ENCODE measurements around the gene GATA3. TPM values are rescaled to one million over a fixed set of nuclear protein-coding genes. Genes with fewer than 3 reads are reported as not detected.

The GATA3 gene
- total RNA-seq, 1 donor: not detected

DNA sequence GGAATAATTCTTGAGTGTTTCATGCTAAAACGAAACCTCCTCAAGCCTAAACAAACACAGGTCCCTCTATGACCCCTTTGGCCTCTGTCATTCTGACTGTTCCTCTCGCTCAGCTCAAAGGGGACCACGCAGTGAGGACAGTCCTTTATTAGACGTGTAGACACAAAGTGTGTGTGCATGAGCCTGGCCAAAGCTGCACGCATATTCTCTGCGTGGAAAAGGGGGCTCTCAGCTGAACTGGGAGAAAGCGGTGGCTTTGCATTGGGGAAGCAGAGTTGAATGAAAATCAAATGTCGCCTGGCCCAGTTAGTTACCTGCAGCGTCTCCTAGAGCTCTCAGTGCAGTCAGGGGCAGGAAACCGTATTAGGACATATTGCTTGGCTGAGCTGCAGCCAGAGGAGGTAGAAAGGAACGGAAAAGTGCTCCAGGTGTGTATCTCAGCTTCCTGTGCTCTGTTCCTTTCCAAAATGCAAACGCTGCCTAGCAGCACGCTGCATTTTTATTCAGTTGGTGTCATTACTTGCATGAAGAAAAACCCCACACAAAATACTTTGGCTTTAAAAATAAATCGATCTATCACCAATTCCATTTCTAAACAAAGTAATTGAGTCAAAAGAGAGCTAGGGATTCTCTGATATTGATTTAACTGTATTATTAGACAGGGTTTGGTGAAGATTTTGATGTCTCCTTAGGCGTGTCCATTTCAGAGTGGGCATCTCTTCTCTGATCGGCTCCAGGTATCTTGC lies 4.9 kb downstream of the GATA3 start:
- no peaks in the 10 kb centered on the region for H3K4me1 ChIP-seq (ENCODE audit: insufficient read depth, low read length)

DNA sequence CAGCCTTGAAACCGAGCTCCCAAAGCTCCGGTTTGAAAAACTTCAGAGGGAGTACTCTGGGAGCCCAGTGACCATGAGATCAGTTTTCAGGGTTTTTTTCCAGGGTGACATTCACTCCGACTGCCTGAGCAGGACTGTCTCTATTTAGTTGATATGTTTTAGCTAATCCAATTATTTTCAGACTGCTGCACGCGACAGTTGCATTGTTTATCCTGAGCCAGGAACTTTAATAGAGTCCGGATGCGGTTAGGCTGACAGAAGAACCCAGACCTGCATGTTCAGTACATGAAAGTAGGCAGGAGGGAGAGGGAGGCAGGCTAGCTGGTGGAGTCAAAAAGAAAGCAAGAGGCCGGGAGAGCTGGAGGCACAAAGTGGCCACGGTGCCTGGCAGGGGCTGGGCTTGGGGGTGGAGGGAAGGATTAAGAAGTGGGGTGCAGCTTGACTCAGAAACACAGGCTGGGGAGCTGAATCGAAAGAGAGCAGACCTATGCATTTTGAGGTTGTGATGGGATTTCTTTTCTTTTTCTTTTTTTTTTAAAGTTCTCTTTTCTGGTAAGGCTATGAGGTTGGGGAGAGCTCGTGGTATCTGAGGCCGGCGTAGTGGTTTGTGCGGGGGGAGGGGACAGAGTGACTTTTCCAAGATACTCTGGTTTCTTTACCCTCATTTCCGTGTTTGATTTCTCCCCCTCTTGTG lies 5.7 kb downstream of the GATA3 start:
- Histone ChIP-seq H3K4me1 (ENCODE audit: insufficient read depth, low read length) (no peaks in the 10 kb centered on the region), H2AFZ (ENCODE audit: low read length) (no peak overlapping the region), H3K9me3 (ENCODE audit: low read depth, low read length) (no peaks in the 10 kb centered on the region), H4K20me1 (ENCODE audit: insufficient read depth, low read length) (no peaks in the 10 kb centered on the region), H3K4me3 (ENCODE audit: insufficient read depth, low read length) (no peak overlapping the region), H3K27ac (ENCODE audit: low read depth, low read length) (no peak overlapping the region), H3K27me3 (ENCODE audit: insufficient read depth, low read length) (peaks cover 47% of the 10 kb centered on the region), H3K36me3 (ENCODE audit: insufficient read depth, low read length) (no peaks in the 10 kb centered on the region), H3K79me2 (ENCODE audit: insufficient read depth, low read length) (no peaks in the 10 kb centered on the region), H3K4me2 (ENCODE audit: insufficient read depth, low read length) (peak overlapping the region; percentile 36)
- peak; percentile 80 for DNase-seq (ENCODE audit: insufficient read length, low spot score, missing footprints)
- TF ChIP-seq CTCF (IDR thresholded peaks at IDR 0.05; ENCODE audit: extremely low read depth, low read depth, low read length): no peak

More for the DNA sequence above, 4.9 kb downstream of the GATA3 start:
- no peaks in the 10 kb centered on the region for H4K20me1 ChIP-seq (ENCODE audit: insufficient read depth, low read length)
- peaks cover 52% of the 10 kb centered on the region for H3K27me3 ChIP-seq (ENCODE audit: insufficient read depth, low read length)
- no peak overlapping the region for H3K4me3 ChIP-seq (ENCODE audit: insufficient read depth, low read length)
- no peak overlapping the region for H3K4me2 ChIP-seq (ENCODE audit: insufficient read depth, low read length)
- no peaks in the 10 kb centered on the region for H3K9me3 ChIP-seq (ENCODE audit: low read depth, low read length)
- TF ChIP-seq CTCF (IDR thresholded peaks at IDR 0.05; ENCODE audit: extremely low read depth, low read depth, low read length): no peak
- no peaks in the 10 kb centered on the region for H3K36me3 ChIP-seq (ENCODE audit: insufficient read depth, low read length)
- DNase-seq (ENCODE audit: insufficient read length, low spot score, missing footprints): peak; percentile 76
- H3K79me2 ChIP-seq (ENCODE audit: insufficient read depth, low read length): no peaks in the 10 kb centered on the region
- no peak overlapping the region for H3K27ac ChIP-seq (ENCODE audit: low read depth, low read length)
- H2AFZ ChIP-seq (ENCODE audit: low read length): no peak overlapping the region

DNA sequence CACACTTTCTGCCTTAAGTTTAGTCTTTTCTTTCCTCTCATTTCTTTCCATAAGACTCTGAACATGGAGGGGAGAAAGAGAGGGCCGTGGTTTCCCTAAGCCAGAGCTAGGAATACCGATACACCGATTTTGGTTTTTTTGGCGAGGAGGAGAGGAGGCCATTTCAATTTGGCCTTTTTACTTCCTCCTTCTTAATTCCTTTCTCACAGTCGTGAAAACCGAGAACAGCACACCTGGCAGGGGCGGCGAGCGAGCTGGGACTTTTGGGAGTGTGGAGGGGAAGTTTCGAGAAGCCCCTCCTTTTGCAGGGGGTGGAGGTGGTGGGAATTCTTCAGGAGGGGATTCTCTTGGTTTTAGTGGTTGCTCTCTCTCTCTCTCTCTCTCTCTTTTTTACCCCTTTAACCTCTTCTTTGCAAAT lies 6.2 kb downstream of the GATA3 start:
- H3K9me3 ChIP-seq (ENCODE audit: low read depth, low read length): no peaks in the 10 kb centered on the region
- no peak for TF ChIP-seq CTCF (IDR thresholded peaks at IDR 0.05; ENCODE audit: extremely low read depth, low read depth, low read length)
- H3K4me1 ChIP-seq (ENCODE audit: insufficient read depth, low read length): no peaks in the 10 kb centered on the region
- H3K79me2 ChIP-seq (ENCODE audit: insufficient read depth, low read length): no peaks in the 10 kb centered on the region
- peak; percentile 41 for DNase-seq (ENCODE audit: insufficient read length, low spot score, missing footprints)
- H3K27ac ChIP-seq (ENCODE audit: low read depth, low read length): no peak overlapping the region
- peaks cover 42% of the 10 kb centered on the region for H3K27me3 ChIP-seq (ENCODE audit: insufficient read depth, low read length)
- H4K20me1 ChIP-seq (ENCODE audit: insufficient read depth, low read length): no peaks in the 10 kb centered on the region
- H3K4me2 ChIP-seq (ENCODE audit: insufficient read depth, low read length): no peak overlapping the region
- H3K4me3 ChIP-seq (ENCODE audit: insufficient read depth, low read length): no peak overlapping the region
- H3K36me3 ChIP-seq (ENCODE audit: insufficient read depth, low read length): no peaks in the 10 kb centered on the region
- H2AFZ ChIP-seq (ENCODE audit: low read length): no peak overlapping the region
